HepG2 (cell line): ENCODE measurements around the gene ADGRG6.

Source experiments
- AFF4 ChIP-seq: sonication (generic); formaldehyde crosslinking; IDR thresholded peaks from 2 replicates; pipeline ENCODE4 v1.4.0; 2020; ENCODE audit warnings: missing genetic modification reagents
- POLR2A ChIP-seq, 2 experiments: IDR thresholded peaks; 2 replicates each; pipeline ENCODE4 v1.6.1; 2011; ENCODE audit warnings: low read depth in 2 of 2, low read length in 2 of 2, mild to moderate bottlenecking in 1 of 2, moderate library complexity in 1 of 2; ENCODE audit not compliant: insufficient read depth in 1 of 2
- ZNF282 ChIP-seq: fragments of 450-650 bp; IDR thresholded peaks from 2 replicates; pipeline ENCODE4 v1.6.1; 2018; ENCODE audit not compliant: partially characterized antibody

GRCh38 chr6:142381845-142382378 lies 80.1 kb downstream of the ADGRG6 start:
- no peak for TF ChIP-seq POLR2A (IDR thresholded peaks at IDR 0.05; ENCODE audit: insufficient read depth in 1 of 2, low read depth in 2 of 2, low read length in 2 of 2)
- TF ChIP-seq ZNF282, result no peak
- no peak for TF ChIP-seq AFF4 (CRISPR knock-in tag)
